Fibroblast of skin of abdomen (primary cell): ENCODE measurements around the gene CIROP.
A peak's percentile ranks its signal among the peaks of the same experiment; 100 is the strongest.

Source experiments
- DNase-seq: peaks from one replicate; pipeline ENCODE4 v3.0.0-alpha.2; 2013

CIROP gene

GRCh38 chr14:23066855-23067744, 37.7 kb downstream of the CIROP start:
- no peak for DNase-seq

- DNase-seq = no peak
Observed at GRCh38 chr14:23066368-23066767, 38.4 kb downstream of the CIROP start.

GRCh38 chr14:23063601-23064000, 41.2 kb downstream of the CIROP start:
- DNase-seq = no peak

GRCh38 chr14:23062002-23062401, 42.8 kb downstream of the CIROP start:
- DNase-seq = peak; percentile 95

GRCh38 chr14:23060536-23061260, 44.1 kb downstream of the CIROP start:
- no peak for DNase-seq

- DNase-seq = no peak
Observed at GRCh38 chr14:23058654-23059504, 45.9 kb downstream of the CIROP start.

- peak; percentile 79 for DNase-seq
Observed at GRCh38 chr14:23057757-23058653, 46.8 kb downstream of the CIROP start.

GRCh38 chr14:23056956-23057756, 47.6 kb downstream of the CIROP start, which contains the start of gene CDH24:
CDH24 (minus strand) TSS chr14:23057520; CDS start chr14:23055733, 1,787 bp downstream.
- DNase-seq = peak; percentile 73

- DNase-seq = peak; percentile 60
Observed at GRCh38 chr14:23056145-23056955, 48.4 kb downstream of the CIROP start.

GRCh38 chr14:23055621-23056144, 49.1 kb downstream of the CIROP start:
- no peak for DNase-seq

- DNase-seq = no peak
Observed at GRCh38 chr14:23055147-23055550, 49.6 kb downstream of the CIROP start.

GRCh38 chr14:23054000-23054811, 50.6 kb downstream of the CIROP start:
- DNase-seq = no peak

GRCh38 chr14:23053426-23053825, 51.4 kb downstream of the CIROP start:
- DNase-seq = no peak

GRCh38 chr14:23052671-23053070, 52.1 kb downstream of the CIROP start:
- no peak for DNase-seq

GRCh38 chr14:23052182-23052623, 52.6 kb downstream of the CIROP start:
- DNase-seq = no peak

GRCh38 chr14:23051141-23052057, 53.4 kb downstream of the CIROP start:
- DNase-seq = no peak
